K562 (cell line): ENCODE data around the gene ACAP3. TPM values are rescaled to one million over a fixed set of nuclear protein-coding genes. Genes with fewer than 3 reads are reported as not detected.
A peak's percentile ranks its signal among the peaks of the same experiment; 100 is the strongest.

ENCODE experiments used
- CC2D1A ChIP-seq: fragments of 450-650 bp; IDR thresholded peaks from 2 replicates; pipeline ENCODE4 v1.6.1; 2017; ENCODE audit warnings: mild to moderate bottlenecking
- CREBBP ChIP-seq: IDR thresholded peaks from one replicate; pipeline ENCODE4 v1.6.1; 2012; ENCODE audit warnings: low read depth, mild to moderate bottlenecking, control low read depth, inconsistent platforms, low read length
- FOXM1 ChIP-seq, 2 experiments: fragments of 450-650 bp in 1 of 2; sonication (generic) in 1 of 2; formaldehyde crosslinking in 1 of 2; IDR thresholded peaks; 2 replicates each; pipeline versions ENCODE4 v1.6.1 to v1.9.0; 2017 to 2022; ENCODE audit warnings: low read depth in 2 of 2, mild to moderate bottlenecking in 2 of 2, missing genetic modification reagents in 1 of 2, moderate library complexity in 1 of 2
- MGA ChIP-seq: fragments of 450-650 bp; IDR thresholded peaks from 2 replicates; pipeline ENCODE4 v1.6.1; 2016; ENCODE audit warnings: mild to moderate bottlenecking, moderate library complexity
- MTA2 ChIP-seq: fragments of 450-650 bp; IDR thresholded peaks from 2 replicates; pipeline ENCODE4 v1.6.1; 2016; ENCODE audit warnings: low read depth
- POLR3A ChIP-seq: IDR thresholded peaks from 2 replicates; pipeline ENCODE4 v1.6.1; 2011; ENCODE audit warnings: borderline replicate concordance, mild to moderate bottlenecking, moderate library complexity; ENCODE audit not compliant: insufficient read length, insufficient read depth; ENCODE audit errors: extremely low read depth
- RBM25 ChIP-seq: fragments of 200-400 bp; formaldehyde crosslinking; IDR thresholded peaks from 2 replicates; pipeline ENCODE4 v1.6.1; 2018; ENCODE audit warnings: low read length, low read depth, moderate library complexity; ENCODE audit not compliant: severe bottlenecking
- SRSF3 ChIP-seq: fragments of 200-400 bp; formaldehyde crosslinking; IDR thresholded peaks from 2 replicates; pipeline ENCODE4 v1.6.1; 2016; ENCODE audit warnings: mild to moderate bottlenecking, low read length, moderate library complexity; ENCODE audit not compliant: insufficient read depth
- STAT5B ChIP-seq: fragments of 250-450 bp; sonication (Bioruptor Pico); IDR thresholded peaks from 2 replicates; pipeline ENCODE4 v1.8.0; 2021; ENCODE audit warnings: mild to moderate bottlenecking, inconsistent platforms
- ZNF134 ChIP-seq: fragments of 250-450 bp; sonication (Bioruptor Pico); conservative IDR thresholded peaks from 2 replicates; pipeline ENCODE4 v1.4.0; 2020
- ZNF140 ChIP-seq: fragments of 250-450 bp; sonication (Bioruptor Pico); IDR thresholded peaks from 2 replicates; pipeline ENCODE4 v1.8.0; 2021; ENCODE audit warnings: moderate library complexity, mild to moderate bottlenecking, inconsistent platforms
- ZNF239 ChIP-seq: fragments of 250-450 bp; sonication (Bioruptor Pico); IDR thresholded peaks from 2 replicates; pipeline ENCODE4 v1.4.0; 2020; ENCODE audit warnings: mild to moderate bottlenecking
- ZNF449 ChIP-seq: fragments of 250-450 bp; sonication (Bioruptor Pico); IDR thresholded peaks from 2 replicates; pipeline ENCODE4 v1.8.0; 2022; ENCODE audit warnings: moderate library complexity, mild to moderate bottlenecking, inconsistent platforms
- ZNF644 ChIP-seq: fragments of 200-800 bp; sonication (Bioruptor generic); IDR thresholded peaks from 2 replicates; pipeline ENCODE4 v1.6.1; 2016; ENCODE audit warnings: low read depth, missing genetic modification characterization, missing compliant biosample characterization
- polyA plus RNA-seq, 8 experiments: library from polyadenylated mRNA; depleted of rRNA in 4 of 8; stranded (reverse) in 5 of 8; unstranded in 3 of 8; fragments of >200 nt; fragmentation: Nextera tagmentation in 2 of 8; fragmentation: Illumina TruSeq in 1 of 8; extraction: Ambion mirVana in 2 of 8; extraction: Trizol in 1 of 8; gene quantifications; 2 replicates each; pipeline versions ENCODE4 v1.2.1 to v1.2.3, GENCODE V29; 2011 to 2014; ENCODE audit warnings: inconsistent platforms in 1 of 8, missing spikeins in 1 of 8
- total RNA-seq, 7 experiments: library from RNA; depleted of rRNA in 6 of 7; stranded (reverse); fragments of >200 nt in 6 of 7; fragmentation: Illumina TruSeq in 2 of 7; extraction: Trizol in 2 of 7; gene quantifications; 2 replicates each; pipeline versions ENCODE4 v1.2.1 to v1.2.3, GENCODE V29; 2011 to 2021; ENCODE audit warnings: low replicate concordance in 1 of 7

ACAP3 gene
- total and polyA plus RNA-seq, 9 of the 15 experiments (the other 6 are each of a cell fraction or from before 2014, with no cell fraction given) = 0.01 to 49.0 (median 12.0) TPM

- TF ChIP-seq ZNF449 (CRISPR knock-in tag) = no peak
- no peak for TF ChIP-seq MTA2
- TF ChIP-seq ZNF239 (CRISPR knock-in tag) = 0 out of 2 replicates have a peak, but pooled peaks have one; percentile 16
- no peak for TF ChIP-seq STAT5B
- no peak for TF ChIP-seq RBM25
- TF ChIP-seq FOXM1 (IDR thresholded peaks at IDR 0.05; ENCODE audit: low read depth) = no peak
- no peak; the same call in 1 of the 2 replicates for TF ChIP-seq FOXM1 (CRISPR knock-in tag; IDR thresholded peaks at IDR 0.05; ENCODE audit: low read depth)
- no peak for TF ChIP-seq ZNF644 (tag)
- no peak for TF ChIP-seq POLR3A
- no peak for TF ChIP-seq ZNF134 (CRISPR knock-in tag)
- TF ChIP-seq CREBBP = no peak
- TF ChIP-seq SRSF3 = no peak
- TF ChIP-seq MGA = no peak
- TF ChIP-seq CC2D1A = no peak
- TF ChIP-seq ZNF140 (CRISPR knock-in tag) = no peak
Measured at GRCh38 chr1:1273512-1274298, 34.0 kb downstream of the ACAP3 start, which contains the start of gene UBE2J2 (continued).
